ENCODE measurements around the gene RB1.

DNA sequence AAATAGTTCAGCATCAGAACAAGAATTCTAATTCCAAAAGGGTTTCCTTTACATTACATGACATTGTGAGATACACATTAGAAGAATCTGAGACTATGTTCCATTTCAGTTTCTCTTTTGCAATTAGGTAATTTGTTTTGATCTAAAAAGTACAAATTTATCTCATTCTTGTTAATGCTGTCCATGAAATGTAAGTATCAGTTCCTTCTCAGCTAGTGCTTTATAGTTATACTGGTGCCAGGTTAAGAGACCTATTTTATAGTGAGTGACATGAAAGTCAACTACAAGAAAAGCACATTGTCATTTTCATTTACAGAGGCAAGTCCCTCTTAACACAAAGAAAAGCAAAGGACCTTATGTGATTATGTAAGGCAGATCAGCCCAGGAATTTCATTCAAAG, 185.4 kb downstream of the RB1 start:
- TF ChIP-seq, protein P1, sequence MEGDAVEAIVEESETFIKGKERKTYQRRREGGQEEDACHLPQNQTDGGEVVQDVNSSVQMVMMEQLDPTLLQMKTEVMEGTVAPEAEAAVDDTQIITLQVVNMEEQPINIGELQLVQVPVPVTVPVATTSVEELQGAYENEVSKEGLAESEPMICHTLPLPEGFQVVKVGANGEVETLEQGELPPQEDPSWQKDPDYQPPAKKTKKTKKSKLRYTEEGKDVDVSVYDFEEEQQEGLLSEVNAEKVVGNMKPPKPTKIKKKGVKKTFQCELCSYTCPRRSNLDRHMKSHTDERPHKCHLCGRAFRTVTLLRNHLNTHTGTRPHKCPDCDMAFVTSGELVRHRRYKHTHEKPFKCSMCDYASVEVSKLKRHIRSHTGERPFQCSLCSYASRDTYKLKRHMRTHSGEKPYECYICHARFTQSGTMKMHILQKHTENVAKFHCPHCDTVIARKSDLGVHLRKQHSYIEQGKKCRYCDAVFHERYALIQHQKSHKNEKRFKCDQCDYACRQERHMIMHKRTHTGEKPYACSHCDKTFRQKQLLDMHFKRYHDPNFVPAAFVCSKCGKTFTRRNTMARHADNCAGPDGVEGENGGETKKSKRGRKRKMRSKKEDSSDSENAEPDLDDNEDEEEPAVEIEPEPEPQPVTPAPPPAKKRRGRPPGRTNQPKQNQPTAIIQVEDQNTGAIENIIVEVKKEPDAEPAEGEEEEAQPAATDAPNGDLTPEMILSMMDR (IDR thresholded peaks at IDR 0.05): no peak
- TF ChIP-seq EZH2 (IDR thresholded peaks at IDR 0.05; ENCODE audit: borderline replicate concordance, insufficient read depth, low read depth, low read length, poor library complexity, severe bottlenecking): no peak

All from B cell (primary cell).